Uterus (tissue), 4 donors: ENCODE results near the gene RBM15B. TPM values are rescaled to one million over a fixed set of nuclear protein-coding genes. Genes with fewer than 3 reads are reported as not detected.

ENCODE experiments used
- DNase-seq, 2 donors: peaks; one replicate each; pipeline ENCODE4 v3.0.0-alpha.2; 2019 to 2020
- H3K27ac ChIP-seq, 2 donors: fragments of 200-600 bp; sonication (generic); 1 replicate in 1 of 2; 2 replicates in 1 of 2; pipeline ENCODE4 v1.5.1; 2016 to 2018
- H3K27me3 ChIP-seq, 2 donors: fragments of 200-600 bp; sonication (generic); one replicate each; pipeline ENCODE4 v1.5.1; 2018 to 2019; ENCODE audit warnings: control low read depth in 1 of 2
- H3K36me3 ChIP-seq, 2 donors: fragments of 200-600 bp; sonication (generic); one replicate each; pipeline ENCODE4 v1.5.1; 2019; ENCODE audit warnings: control low read depth in 1 of 2
- H3K4me1 ChIP-seq, 2 donors: fragments of 200-600 bp; sonication (generic); one replicate each; pipeline ENCODE4 v1.5.1; 2018 to 2019; ENCODE audit warnings: control low read depth in 1 of 2
- H3K4me3 ChIP-seq, 2 donors: fragments of 200-600 bp; sonication (generic); 1 replicate in 1 of 2; 2 replicates in 1 of 2; pipeline ENCODE4 v1.5.1; 2018 to 2019; ENCODE audit warnings: mild to moderate bottlenecking in 1 of 2
- H3K9me3 ChIP-seq, 2 donors: fragments of 200-600 bp; sonication (generic); one replicate each; pipeline ENCODE4 v1.5.1; 2019; ENCODE audit warnings: control low read depth in 1 of 2
- CTCF ChIP-seq, 4 experiments: fragments of 200-600 bp in 2 of 4; fragments of 450-650 bp in 2 of 4; sonication (generic) in 2 of 4; IDR thresholded peaks; one replicate each; pipeline ENCODE4 v1.5.1; 2016 to 2019; ENCODE audit warnings: antibody characterized with exemption in 4 of 4, mild to moderate bottlenecking in 2 of 4, moderate library complexity in 1 of 4
- POLR2A ChIP-seq, 2 donors: fragments of 450-650 bp; IDR thresholded peaks; one replicate each; pipeline ENCODE4 v1.6.1; 2016; ENCODE audit warnings: antibody characterized with exemption in 2 of 2, mild to moderate bottlenecking in 1 of 2, moderate library complexity in 1 of 2
- intact Hi-C: fragments of 100-400 bp; cut with DNase I; formaldehyde crosslinking; loops from one replicate; pipeline ENCODE4 v1.15.1; 2023; ENCODE audit warnings: low total_unique reads
- total RNA-seq, 4 donors: library from RNA; depleted of rRNA in 3 of 4; stranded (reverse); fragments of >200 nt in 3 of 4; gene quantifications; one replicate each; pipeline versions ENCODE4 v1.1.0 to v1.2.4, GENCODE V29; 2014 to 2023
- donor health status: DM: yes; HTN: yes; CAD: no.

Gene RBM15B
- total RNA-seq, 4 donors from 2014 or later: 21.2 to 38.9 (median 28.1) TPM

GRCh38 chr3:51434110-51434509 is 43.0 kb downstream of the RBM15B start:
- Histone ChIP-seq H3K27me3 (no peaks in the 10 kb centered on the region), H3K9me3 (no peaks in the 10 kb centered on the region), H3K4me1 (no peaks in the 10 kb centered on the region), H3K4me3 (no peak overlapping the region), H3K36me3 (no peaks in the 10 kb centered on the region), H3K27ac (no peak overlapping the region)
- DNase-seq: no peak
- intact Hi-C loops: no loop called here
- no peak for TF ChIP-seq CTCF (IDR thresholded peaks at IDR 0.05)
- no peak for TF ChIP-seq POLR2A (IDR thresholded peaks at IDR 0.05)

- DNase-seq: peak in 1 of 2 donors; percentile 18
- no peaks in the 10 kb centered on the region for H3K9me3 ChIP-seq
- H3K36me3 ChIP-seq: no peaks in the 10 kb centered on the region
- intact Hi-C loops: no loop called here
- H3K27me3 ChIP-seq: no peaks in the 10 kb centered on the region
- no peak overlapping the region for H3K4me3 ChIP-seq
- no peak overlapping the region for H3K27ac ChIP-seq
- TF ChIP-seq CTCF (IDR thresholded peaks at IDR 0.05) (peak in 3 of 4 experiments; percentile 25 to 45 (median 31)), POLR2A (IDR thresholded peaks at IDR 0.05) (no peak)
- H3K4me1 ChIP-seq: no peaks in the 10 kb centered on the region
Observed at GRCh38 chr3:51434746-51435327, 43.8 kb downstream of the RBM15B start.

GRCh38 chr3:51436998-51437639 is 46.0 kb downstream of the RBM15B start:
- no peak overlapping the region for H3K4me3 ChIP-seq
- no peak overlapping the region for H3K27ac ChIP-seq
- no peaks in the 10 kb centered on the region for H3K4me1 ChIP-seq
- intact Hi-C loops: no loop called here
- no peak for DNase-seq
- H3K36me3 ChIP-seq: no peaks in the 10 kb centered on the region
- no peaks in the 10 kb centered on the region for H3K9me3 ChIP-seq
- H3K27me3 ChIP-seq: no peaks in the 10 kb centered on the region
- no peak for TF ChIP-seq CTCF (IDR thresholded peaks at IDR 0.05)
- no peak for TF ChIP-seq POLR2A (IDR thresholded peaks at IDR 0.05)

- Histone ChIP-seq H3K36me3 (no peaks in the 10 kb centered on the region), H3K4me1 (no peaks in the 10 kb centered on the region), H3K4me3 (no peak overlapping the region), H3K27ac (no peak overlapping the region), H3K27me3 (no peaks in the 10 kb centered on the region), H3K9me3 (no peaks in the 10 kb centered on the region)
- TF ChIP-seq POLR2A (IDR thresholded peaks at IDR 0.05) (no peak), CTCF (IDR thresholded peaks at IDR 0.05) (no peak)
- no peak for DNase-seq
- intact Hi-C loops: no loop called here
Observed at GRCh38 chr3:51441282-51442030, 50.4 kb downstream of the RBM15B start.
